HPDE6-E6E7 (cell line): ENCODE results near the gene FNDC8.
"Not testable (repeated sequence)": the region's sequence is repeated elsewhere in the genome, so short reads cannot be mapped to it uniquely, and the experiment has no call there.

ENCODE experiments used
- DNase-seq: peaks from one replicate; pipeline ENCODE4 v3.0.0; 2011; ENCODE audit warnings: missing footprints; ENCODE audit errors: extremely low spot score

Gene FNDC8

GRCh38 chr17:35095741-35096140 lies 25.7 kb upstream of the FNDC8 start:
- DNase-seq, result no peak

GRCh38 chr17:35097776-35098175 lies 23.6 kb upstream of the FNDC8 start:
- DNase-seq, result no peak

- DNase-seq, result no peak
These were observed 21.5 kb upstream of the FNDC8 start for GRCh38 chr17:35099908-35100307.

GRCh38 chr17:35101036-35101435 lies 20.4 kb upstream of the FNDC8 start:
- no peak for DNase-seq

- no peak for DNase-seq
These were observed 19.7 kb upstream of the FNDC8 start for GRCh38 chr17:35101725-35102124.

GRCh38 chr17:35103271-35103670 lies 18.1 kb upstream of the FNDC8 start:
- DNase-seq, result no peak

- no peak for DNase-seq
These were observed 16.5 kb upstream of the FNDC8 start for GRCh38 chr17:35104844-35105450.

GRCh38 chr17:35110791-35111190 lies 10.6 kb upstream of the FNDC8 start:
- not testable (repeated sequence) for DNase-seq

- no peak for DNase-seq
These were observed 4.6 kb upstream of the FNDC8 start for GRCh38 chr17:35116845-35117244.

GRCh38 chr17:35117984-35118383 lies 3.4 kb upstream of the FNDC8 start:
- no peak for DNase-seq

GRCh38 chr17:35119370-35120165 lies 1.8 kb upstream of the FNDC8 start, which contains the start of gene RAD51D:
Gene RAD51D, minus strand, starts transcription at chr17:35119860. Its CDS starts 247 bp downstream, at chr17:35119613.
- DNase-seq, result peak; percentile 68

GRCh38 chr17:35127751-35128514 lies 6.5 kb downstream of the FNDC8 start:
- DNase-seq, result no peak

- DNase-seq, result no peak
These were observed 7.9 kb downstream of the FNDC8 start for GRCh38 chr17:35129154-35129972.

- DNase-seq, result no peak
These were observed 8.5 kb downstream of the FNDC8 start for GRCh38 chr17:35129973-35130351.

- DNase-seq, result no peak
These were observed 9.0 kb downstream of the FNDC8 start for GRCh38 chr17:35130392-35130791.

GRCh38 chr17:35132099-35132498 lies 10.7 kb downstream of the FNDC8 start:
- DNase-seq, result no peak

- no peak for DNase-seq
These were observed 11.6 kb downstream of the FNDC8 start for GRCh38 chr17:35132816-35133550.

GRCh38 chr17:35135322-35135721 lies 13.9 kb downstream of the FNDC8 start:
- no peak for DNase-seq

- no peak for DNase-seq
These were observed 16.8 kb downstream of the FNDC8 start for GRCh38 chr17:35138218-35138617.

GRCh38 chr17:35141681-35142466 lies 20.5 kb downstream of the FNDC8 start, which contains the start of gene NLE1:
Gene NLE1, minus strand, starts transcription at chr17:35142303. Its CDS starts 28 bp downstream, at chr17:35142275.
- DNase-seq, result peak; percentile 86
